Cardiac fibroblast (primary cell): Measurements from ENCODE around the gene PDGFA.
"Not testable (repeated sequence)": the region's sequence is repeated elsewhere in the genome, so short reads cannot be mapped to it uniquely, and the experiment has no call there.

ENCODE experiments used
- DNase-seq, 2 donors: peaks; one replicate each; pipeline versions ENCODE4 v3.0.0 to v3.0.0-alpha.2; 2010; ENCODE audit warnings: low read depth in 2 of 2
- H3K4me3 ChIP-seq, 2 donors: replicated peaks in 1 of 2; 1 replicate in 1 of 2; 2 replicates in 1 of 2; pipeline ENCODE4 v1.5.1; 2011; ENCODE audit warnings: low read depth in 2 of 2, low read length in 2 of 2, mild to moderate bottlenecking in 2 of 2, moderate library complexity in 1 of 2
- TF ChIP-seq, protein P1 (sequence below): IDR thresholded peaks from one replicate; pipeline ENCODE4 v1.5.1; 2011; ENCODE audit warnings: low read depth, mild to moderate bottlenecking, low read length, inconsistent platforms

Gene PDGFA

DNA sequence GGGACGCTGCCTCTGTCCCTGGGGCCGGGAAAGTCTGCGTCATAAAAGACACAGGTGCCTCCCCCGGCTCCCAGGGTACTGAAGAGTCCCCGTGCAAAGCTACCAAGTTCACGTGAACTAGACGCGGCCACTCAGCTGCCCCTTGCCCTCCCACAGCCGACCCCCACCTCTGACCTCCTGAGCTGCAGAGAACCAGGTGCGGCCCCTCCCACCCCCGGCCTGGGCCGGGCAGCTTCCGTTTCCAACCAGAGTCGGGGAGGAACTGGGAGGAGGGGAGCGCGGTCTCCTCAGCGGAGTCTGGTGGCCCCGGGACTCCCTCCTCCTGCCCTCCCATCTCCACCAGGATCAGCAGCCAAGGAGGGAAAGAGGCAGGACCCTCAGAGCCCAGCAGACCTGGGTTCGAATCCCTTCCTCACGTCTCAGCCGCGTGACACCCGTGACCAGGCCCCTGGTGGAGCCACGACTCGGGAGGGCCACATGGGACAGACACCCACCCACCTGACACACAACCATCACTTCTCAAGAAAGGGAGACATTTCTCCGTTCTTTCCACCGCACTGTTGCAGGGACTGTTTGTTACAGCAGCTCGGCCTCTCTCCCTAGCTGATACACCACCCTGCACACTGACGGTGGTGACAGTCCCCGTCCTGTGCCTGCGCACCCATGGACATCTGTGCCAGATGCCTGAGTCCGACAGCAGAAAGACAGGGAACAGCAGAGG is 37.4 kb upstream of the PDGFA start:
- TF ChIP-seq, protein P1, sequence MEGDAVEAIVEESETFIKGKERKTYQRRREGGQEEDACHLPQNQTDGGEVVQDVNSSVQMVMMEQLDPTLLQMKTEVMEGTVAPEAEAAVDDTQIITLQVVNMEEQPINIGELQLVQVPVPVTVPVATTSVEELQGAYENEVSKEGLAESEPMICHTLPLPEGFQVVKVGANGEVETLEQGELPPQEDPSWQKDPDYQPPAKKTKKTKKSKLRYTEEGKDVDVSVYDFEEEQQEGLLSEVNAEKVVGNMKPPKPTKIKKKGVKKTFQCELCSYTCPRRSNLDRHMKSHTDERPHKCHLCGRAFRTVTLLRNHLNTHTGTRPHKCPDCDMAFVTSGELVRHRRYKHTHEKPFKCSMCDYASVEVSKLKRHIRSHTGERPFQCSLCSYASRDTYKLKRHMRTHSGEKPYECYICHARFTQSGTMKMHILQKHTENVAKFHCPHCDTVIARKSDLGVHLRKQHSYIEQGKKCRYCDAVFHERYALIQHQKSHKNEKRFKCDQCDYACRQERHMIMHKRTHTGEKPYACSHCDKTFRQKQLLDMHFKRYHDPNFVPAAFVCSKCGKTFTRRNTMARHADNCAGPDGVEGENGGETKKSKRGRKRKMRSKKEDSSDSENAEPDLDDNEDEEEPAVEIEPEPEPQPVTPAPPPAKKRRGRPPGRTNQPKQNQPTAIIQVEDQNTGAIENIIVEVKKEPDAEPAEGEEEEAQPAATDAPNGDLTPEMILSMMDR = no peak

DNA sequence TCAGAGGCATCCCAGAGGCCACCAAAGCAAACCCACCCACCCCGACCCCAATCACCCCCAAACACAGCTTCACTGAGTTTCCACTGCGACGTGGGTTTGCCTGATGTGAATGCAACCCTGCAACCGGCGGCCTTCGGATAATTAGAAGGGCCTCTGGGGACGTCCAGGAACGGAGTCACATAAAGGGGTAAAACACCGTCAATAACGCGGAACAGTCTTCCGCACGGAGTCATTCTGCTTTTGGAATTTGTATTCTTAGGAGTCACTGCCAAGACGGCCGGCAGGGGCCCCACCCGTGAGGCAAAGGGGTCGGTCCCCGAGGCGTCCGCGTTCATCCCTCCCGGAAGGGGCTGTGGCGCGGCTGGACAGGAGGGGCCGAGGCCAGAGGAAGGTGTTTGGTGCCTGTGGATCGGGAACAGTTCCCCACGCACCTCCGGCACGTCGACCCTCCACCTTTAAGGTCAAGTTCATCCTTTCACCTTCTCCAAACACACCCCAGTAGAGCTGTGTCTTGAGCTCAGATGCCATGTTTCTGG is 36.7 kb upstream of the PDGFA start:
- no peak for DNase-seq

More for the DNA sequence above, 37.4 kb upstream of the PDGFA start:
- H3K4me3 ChIP-seq = no peak overlapping the region
- DNase-seq = no peak

DNA sequence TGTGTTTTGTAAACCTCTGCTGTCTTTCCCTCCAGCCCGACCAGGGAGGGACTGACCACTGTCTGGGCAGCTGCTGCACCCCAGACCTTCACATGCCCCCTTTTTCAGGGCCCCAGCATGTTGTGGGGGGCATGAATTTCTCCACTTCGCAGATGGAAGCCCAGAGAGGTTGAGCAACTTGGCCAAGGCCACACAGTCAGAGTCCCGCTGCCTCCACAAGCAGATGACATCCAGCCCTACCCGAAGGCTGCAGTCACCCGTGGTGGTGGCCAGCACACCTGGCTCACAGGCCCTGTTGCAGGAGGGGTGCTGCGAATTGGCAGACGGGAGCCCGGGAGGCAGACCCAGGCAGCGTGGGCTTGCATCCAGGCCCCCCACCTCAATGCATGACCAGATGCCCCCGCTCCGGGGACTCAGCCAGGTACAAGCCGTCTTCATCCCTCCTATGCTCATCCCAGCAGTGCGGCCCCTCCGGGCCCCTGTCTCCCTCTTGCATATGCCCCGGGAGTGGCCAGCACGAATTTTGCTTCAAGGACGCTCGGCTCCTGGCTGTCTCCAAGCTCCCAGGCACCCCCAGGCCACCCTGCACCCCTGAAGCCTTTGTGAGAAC is 36.0 kb upstream of the PDGFA start:
- H3K4me3 ChIP-seq = no peak overlapping the region
- DNase-seq = no peak
- TF ChIP-seq, protein P1 = no peak

More for the DNA sequence above, 36.7 kb upstream of the PDGFA start:
- H3K4me3 ChIP-seq = no peak overlapping the region
- TF ChIP-seq, protein P1 = no peak

DNA sequence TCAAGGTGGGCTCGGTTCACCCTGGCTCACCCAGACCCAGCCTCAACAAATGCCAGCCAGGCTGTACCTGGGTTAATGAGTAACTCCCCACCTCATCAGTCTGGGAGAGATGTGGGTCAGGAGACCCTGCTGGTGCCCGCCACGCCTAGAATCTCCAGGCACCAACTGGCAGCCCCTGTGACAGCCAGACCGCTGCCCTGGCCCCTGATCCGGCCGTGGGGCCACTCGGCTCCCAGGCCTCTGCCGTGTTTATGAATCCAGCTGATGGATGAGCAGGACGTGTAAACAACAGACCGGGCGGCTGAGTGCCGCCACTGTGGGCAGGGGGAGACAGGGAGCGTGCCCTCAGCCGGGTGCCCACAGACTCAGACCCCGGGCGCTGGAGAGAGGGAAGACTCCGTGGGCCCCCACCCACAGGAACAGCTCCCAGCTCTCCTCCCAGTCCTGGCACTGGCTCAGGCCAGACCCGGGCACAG is 34.0 kb upstream of the PDGFA start:
- no peak overlapping the region for H3K4me3 ChIP-seq
- TF ChIP-seq, protein P1 = no peak
- DNase-seq = no peak

DNA sequence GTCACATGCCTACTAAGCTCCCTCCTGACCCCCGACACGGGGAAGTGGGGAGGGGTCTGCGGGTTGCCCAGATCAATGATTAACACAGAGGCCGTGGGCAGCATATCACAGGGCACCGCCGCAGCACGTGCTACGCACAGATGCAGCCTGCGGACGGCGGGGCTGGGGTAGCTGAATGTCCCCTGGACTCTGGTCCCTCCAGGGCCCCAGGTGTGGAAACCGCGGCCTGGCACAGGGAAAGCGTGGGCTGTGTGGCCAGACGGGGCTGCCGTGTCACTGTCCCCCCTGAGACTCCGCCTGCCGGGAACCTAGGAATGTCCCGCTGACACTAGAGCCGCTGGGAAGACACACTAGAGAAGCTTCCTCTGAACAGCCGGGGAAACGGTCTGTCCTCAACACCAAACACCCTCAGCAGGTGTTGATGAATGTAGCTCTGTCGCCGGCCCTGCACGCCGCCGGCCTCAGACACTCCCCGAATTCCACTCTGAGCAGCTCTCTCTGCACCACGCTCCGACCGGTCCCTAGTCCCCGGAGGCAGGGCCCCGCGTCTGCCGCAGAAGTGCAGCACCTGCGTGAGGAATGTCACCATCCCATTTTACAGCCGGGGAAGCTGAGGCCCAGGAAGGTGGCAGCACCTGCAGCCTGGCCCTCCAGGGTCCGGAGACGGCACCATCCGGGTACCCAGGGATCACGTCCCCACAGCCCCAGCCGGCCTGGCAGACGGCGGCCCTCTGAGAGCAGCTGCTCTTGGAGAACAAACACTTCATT is 33.4 kb upstream of the PDGFA start:
- TF ChIP-seq, protein P1 = no peak
- no peak for DNase-seq
- no peak overlapping the region for H3K4me3 ChIP-seq

DNA sequence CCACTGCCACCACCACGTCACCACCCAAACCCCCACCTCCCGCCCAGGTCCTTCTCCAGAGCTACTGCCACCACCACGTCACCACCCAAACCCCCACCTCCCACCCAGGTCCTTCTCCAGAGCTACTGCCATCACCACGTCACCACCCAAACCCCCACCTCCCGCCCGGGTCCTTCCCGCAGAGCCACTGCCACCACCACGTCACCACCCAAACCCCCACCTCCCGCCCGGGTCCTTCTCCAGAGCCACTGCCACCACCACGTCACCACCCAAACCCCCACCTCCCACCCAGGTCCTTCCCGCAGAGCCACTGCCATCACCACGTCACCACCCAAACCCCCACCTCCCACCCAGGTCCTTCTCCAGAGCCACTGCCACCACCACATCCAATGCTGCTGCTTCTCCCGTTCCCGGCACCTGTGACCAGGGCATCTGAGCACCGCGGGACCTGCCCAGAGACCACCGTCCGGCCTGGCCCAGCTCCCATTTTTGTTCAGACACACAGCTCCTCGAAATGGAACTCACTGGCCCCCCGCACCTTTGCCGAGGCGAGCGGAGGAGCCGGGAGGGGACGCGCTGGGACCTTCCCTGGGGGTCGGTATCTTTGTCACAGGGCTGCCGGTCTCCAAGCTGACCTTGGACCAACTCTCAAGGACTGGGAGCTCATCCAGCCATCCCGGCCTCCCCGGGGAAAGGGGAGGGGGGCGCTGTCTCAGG is 32.7 kb upstream of the PDGFA start:
- not testable (repeated sequence) for DNase-seq, H3K4me3 ChIP-seq

DNA sequence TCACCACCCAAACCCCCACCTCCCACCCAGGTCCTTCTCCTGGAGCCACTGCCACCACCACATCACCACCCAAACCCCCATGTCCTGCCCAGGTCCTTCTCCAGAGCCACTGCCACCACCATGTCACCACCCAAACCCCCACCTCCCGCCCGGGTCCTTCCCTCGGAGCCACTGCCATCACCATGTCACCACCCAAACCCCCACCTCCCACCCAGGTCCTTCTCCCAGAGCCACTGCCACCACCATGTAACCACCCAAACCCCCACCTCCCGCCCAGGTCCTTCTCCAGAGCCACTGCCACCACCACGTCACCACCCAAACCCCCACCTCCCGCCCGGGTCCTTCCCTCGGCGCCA is 31.9 kb upstream of the PDGFA start:
- not testable (repeated sequence) for DNase-seq, H3K4me3 ChIP-seq
